ENCODE results near the gene RASAL2. TPM values are rescaled to one million over a fixed set of nuclear protein-coding genes. Genes with fewer than 3 reads are reported as not detected.

The RASAL2 gene
- total RNA-seq, 1 experiment from 2014 or later: 31.6 TPM

GRCh38 chr1:178232949-178233348, 139.0 kb downstream of the RASAL2 start:
- CTCF ChIA-PET: no interaction called here
- DNase-seq (ENCODE audit: low read depth, low spot score): no peak
- intact Hi-C loops (cut with micrococcal nuclease; ENCODE audit: unreplicated experiment) (no loop called here), in situ Hi-C loops (cut with HindIII; ENCODE audit: low pct_unique_long_range_greater_than_20kb, low sequenced_read_pairs) (no loop called here)
- no peaks in the 10 kb centered on the region for H3K9me3 ChIP-seq (ENCODE audit: control insufficient read depth, insufficient read depth, low read depth, low read length)
- H3K27me3 ChIP-seq (ENCODE audit: control insufficient read depth, insufficient read depth, low read length): no peaks in the 10 kb centered on the region
- peak overlapping the region; percentile 54 for H3K27ac ChIP-seq (ENCODE audit: low read length)
- no peaks in the 10 kb centered on the region for H3K36me3 ChIP-seq (ENCODE audit: control insufficient read depth, insufficient read depth, low read length)
- POLR2A ChIA-PET: interaction anchor here (0.6 kb wide), 1 partner anchor 13 kb away, joined by 11 read pairs; no protein-coding TSS in a partner anchor
- no TSS peak for BruUV-seq (replicated peaks)
- peaks cover 9% of the 10 kb centered on the region for H3K4me1 ChIP-seq (ENCODE audit: control insufficient read depth, insufficient read depth, low read length)
- no peak; the same call in 1 of the 2 replicates for ATAC-seq
- no peak overlapping the region for H3K4me3 ChIP-seq (ENCODE audit: low read depth in 2 of 2, low read length in 2 of 2)
- TF ChIP-seq REST (IDR thresholded peaks at IDR 0.05; ENCODE audit: insufficient read depth in 1 of 2, low read depth in 2 of 2, low read length in 1 of 2) (no peak), POLR2AphosphoS5 (IDR thresholded peaks at IDR 0.05; ENCODE audit: low read depth, low read length) (no peak), SIN3A (IDR thresholded peaks at IDR 0.05; ENCODE audit: borderline replicate concordance, insufficient read depth, low read depth, low read length) (no peak), TCF7L2 (IDR thresholded peaks at IDR 0.05; ENCODE audit: low read depth, low read length) (no peak)
- TF ChIP-seq, protein P1, sequence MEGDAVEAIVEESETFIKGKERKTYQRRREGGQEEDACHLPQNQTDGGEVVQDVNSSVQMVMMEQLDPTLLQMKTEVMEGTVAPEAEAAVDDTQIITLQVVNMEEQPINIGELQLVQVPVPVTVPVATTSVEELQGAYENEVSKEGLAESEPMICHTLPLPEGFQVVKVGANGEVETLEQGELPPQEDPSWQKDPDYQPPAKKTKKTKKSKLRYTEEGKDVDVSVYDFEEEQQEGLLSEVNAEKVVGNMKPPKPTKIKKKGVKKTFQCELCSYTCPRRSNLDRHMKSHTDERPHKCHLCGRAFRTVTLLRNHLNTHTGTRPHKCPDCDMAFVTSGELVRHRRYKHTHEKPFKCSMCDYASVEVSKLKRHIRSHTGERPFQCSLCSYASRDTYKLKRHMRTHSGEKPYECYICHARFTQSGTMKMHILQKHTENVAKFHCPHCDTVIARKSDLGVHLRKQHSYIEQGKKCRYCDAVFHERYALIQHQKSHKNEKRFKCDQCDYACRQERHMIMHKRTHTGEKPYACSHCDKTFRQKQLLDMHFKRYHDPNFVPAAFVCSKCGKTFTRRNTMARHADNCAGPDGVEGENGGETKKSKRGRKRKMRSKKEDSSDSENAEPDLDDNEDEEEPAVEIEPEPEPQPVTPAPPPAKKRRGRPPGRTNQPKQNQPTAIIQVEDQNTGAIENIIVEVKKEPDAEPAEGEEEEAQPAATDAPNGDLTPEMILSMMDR (IDR thresholded peaks at IDR 0.05): no peak

GRCh38 chr1:178237121-178237520, 143.2 kb downstream of the RASAL2 start:
- DNase-seq (ENCODE audit: low read depth, low spot score) (no peak), ATAC-seq (no peak)
- H3K4me3 ChIP-seq (ENCODE audit: low read depth in 2 of 2, low read length in 2 of 2): no peak overlapping the region
- H3K27ac ChIP-seq (ENCODE audit: low read length): peak overlapping the region; percentile 97
- POLR2A ChIA-PET: no interaction called here
- no peaks in the 10 kb centered on the region for H3K9me3 ChIP-seq (ENCODE audit: control insufficient read depth, insufficient read depth, low read depth, low read length)
- H3K4me1 ChIP-seq (ENCODE audit: control insufficient read depth, insufficient read depth, low read length): peaks cover 45% of the 10 kb centered on the region
- in situ Hi-C loops (cut with HindIII; ENCODE audit: low pct_unique_long_range_greater_than_20kb, low sequenced_read_pairs) (no loop called here), intact Hi-C loops (cut with micrococcal nuclease; ENCODE audit: unreplicated experiment) (no loop called here)
- H3K36me3 ChIP-seq (ENCODE audit: control insufficient read depth, insufficient read depth, low read length): no peaks in the 10 kb centered on the region
- TF ChIP-seq SIN3A (IDR thresholded peaks at IDR 0.05; ENCODE audit: borderline replicate concordance, insufficient read depth, low read depth, low read length): no peak
- no peak for TF ChIP-seq REST (IDR thresholded peaks at IDR 0.05; ENCODE audit: insufficient read depth in 1 of 2, low read depth in 2 of 2, low read length in 1 of 2)
- TF ChIP-seq, protein P1 (IDR thresholded peaks at IDR 0.05): no peak
- no peak for TF ChIP-seq TCF7L2 (IDR thresholded peaks at IDR 0.05; ENCODE audit: low read depth, low read length)
- no peak for TF ChIP-seq POLR2AphosphoS5 (IDR thresholded peaks at IDR 0.05; ENCODE audit: low read depth, low read length)
- CTCF ChIA-PET: no interaction called here
- BruUV-seq (replicated peaks): no TSS peak
- H3K27me3 ChIP-seq (ENCODE audit: control insufficient read depth, insufficient read depth, low read length): no peaks in the 10 kb centered on the region
